Transverse colon (tissue), 4 donors: ENCODE results near the gene HIVEP1. TPM values are rescaled to one million over a fixed set of nuclear protein-coding genes. Genes with fewer than 3 reads are reported as not detected.
A peak's percentile ranks its signal among the peaks of the same experiment; 100 is the strongest.
"Not testable (repeated sequence)": the region's sequence is repeated elsewhere in the genome, so short reads cannot be mapped to it uniquely, and the experiment has no call there.

Experiments
- DNase-seq: peaks from one replicate; pipeline ENCODE4 v3.0.0-alpha.2; 2019
- H3K27ac ChIP-seq, 4 donors: fragments of 200-600 bp; sonication (generic); 2 replicates each; pipeline ENCODE4 v1.5.1; 2016 to 2018; ENCODE audit warnings: inconsistent platforms in 4 of 4
- H3K27me3 ChIP-seq: fragments of 200-600 bp; sonication (generic); 2 replicates; pipeline ENCODE4 v1.5.1; 2017; ENCODE audit warnings: inconsistent platforms
- H3K36me3 ChIP-seq, 4 donors: fragments of 200-600 bp; sonication (generic); 2 replicates each; pipeline ENCODE4 v1.5.1; 2017 to 2019; ENCODE audit warnings: inconsistent platforms in 4 of 4
- H3K4me1 ChIP-seq, 4 donors: fragments of 200-600 bp; sonication (generic); 2 replicates each; pipeline ENCODE4 v1.5.1; 2017 to 2020; ENCODE audit warnings: inconsistent platforms in 4 of 4
- H3K4me3 ChIP-seq, 4 donors: fragments of 200-600 bp; sonication (generic); 1 replicate in 1 of 4; 2 replicates in 3 of 4; pipeline versions ENCODE4 v1.5.1 to v1.6.1; 2017 to 2019; ENCODE audit warnings: inconsistent platforms in 4 of 4
- H3K9me3 ChIP-seq, 2 donors: fragments of 200-600 bp; sonication (generic); 2 replicates each; pipeline ENCODE4 v1.5.1; 2017 to 2019; ENCODE audit warnings: inconsistent platforms in 2 of 2
- EP300 ChIP-seq: sonication (generic); formaldehyde crosslinking; IDR thresholded peaks from one replicate; pipeline ENCODE4 v1.6.1; 2017; ENCODE audit warnings: antibody characterized with exemption, low read depth
- POLR2A ChIP-seq: fragments of 450-650 bp; IDR thresholded peaks from one replicate; pipeline ENCODE4 v1.6.1; 2016; ENCODE audit warnings: antibody characterized with exemption, mild to moderate bottlenecking, moderate library complexity
- POLR2AphosphoS5 ChIP-seq, 3 donors: sonication (generic); formaldehyde crosslinking; IDR thresholded peaks; one replicate each; pipeline ENCODE4 v1.6.1; 2016; ENCODE audit warnings: antibody characterized with exemption in 3 of 3
- WGBS, 2 donors: methylation state at CpG; one replicate each; pipeline ENCODE4 v1.1.5; 2018; ENCODE audit warnings: low coverage in 1 of 2; 5-methylcytosine and 5-hydroxymethylcytosine counted together
- in situ Hi-C, 4 donors: fragments of 200-750 bp; cut with MboI; loops; one replicate each; pipeline versions ENCODE4 v1.15.0 to v1.15.1; 2017; ENCODE audit warnings: low sequenced_read_pairs in 3 of 4, low pct_ligation_motif_present in 1 of 4, low pct_unique_long_range_greater_than_20kb in 1 of 4
- intact Hi-C: fragments of 100-400 bp; cut with DNase I; formaldehyde crosslinking; loops from one replicate; pipeline ENCODE4 v1.15.1; 2023; ENCODE audit warnings: low total_unique reads
- total RNA-seq, 4 donors: library from RNA; depleted of rRNA; stranded (reverse); fragments of >200 nt; gene quantifications; one replicate each; pipeline ENCODE4 v1.1.0, GENCODE V29; 2016
- TF ChIP-seq, protein P1 (sequence below), 5 experiments: fragments of 200-600 bp in 3 of 5; fragments of 450-650 bp in 2 of 5; sonication (generic) in 3 of 5; IDR thresholded peaks; 1 replicate in 2 of 5; 2 replicates in 3 of 5; pipeline ENCODE4 v1.5.1; 2016 to 2017; ENCODE audit warnings: antibody characterized with exemption in 5 of 5, inconsistent platforms in 3 of 5, mild to moderate bottlenecking in 2 of 5, moderate library complexity in 1 of 5

The HIVEP1 gene
- total RNA-seq, 4 donors from 2014 or later, result 18.9 to 90.9 (median 30.5) TPM

DNA sequence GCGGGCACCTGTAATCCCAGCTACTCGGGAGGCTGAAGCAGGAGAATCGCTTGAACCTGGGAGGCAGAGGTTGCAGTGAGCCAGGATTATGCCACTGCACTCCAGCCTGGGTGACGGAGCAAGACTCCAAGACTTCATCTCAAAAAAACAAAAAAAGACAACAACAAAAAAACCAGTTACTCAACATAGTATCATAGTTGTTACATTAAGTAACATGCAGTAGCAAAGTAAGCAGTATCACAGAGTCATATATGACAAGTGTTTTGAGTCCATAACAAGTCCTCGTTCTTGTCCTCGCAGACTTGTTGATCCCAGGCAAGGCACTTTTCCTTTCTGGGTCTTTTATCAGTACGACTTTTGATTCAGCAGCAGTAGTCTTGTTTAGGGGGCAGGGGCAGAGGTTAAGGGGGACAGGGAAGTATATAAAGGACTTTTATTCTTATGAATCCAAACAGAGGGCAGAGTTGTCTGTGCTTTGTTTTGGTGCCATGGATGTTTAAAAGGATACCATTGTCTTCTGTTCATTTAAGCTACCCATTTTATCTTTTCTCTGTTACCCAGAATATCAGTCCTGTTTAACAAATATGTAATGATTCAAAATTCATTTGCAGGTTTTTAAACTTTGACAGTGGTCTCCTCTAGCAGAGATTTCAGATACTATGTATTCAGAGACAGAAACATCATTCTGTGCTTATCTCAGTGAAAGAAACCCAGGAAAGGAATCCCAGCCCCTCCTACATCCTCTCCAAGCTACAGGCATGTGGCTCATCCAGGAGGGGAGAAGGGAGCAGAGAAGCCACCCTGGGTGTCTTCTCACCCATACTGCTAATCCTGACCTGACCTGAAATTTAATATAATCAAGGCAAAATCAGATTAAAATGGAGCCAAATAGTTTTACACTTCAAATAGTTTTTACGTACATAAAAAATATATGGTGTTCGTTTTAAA, 140.2 kb downstream of the HIVEP1 start:
- in situ Hi-C loops, result loop anchor here in 1 of 4 donors (10.0 kb wide), 1 partner anchor 73 kb away; no protein-coding TSS in a partner anchor
- WGBS, 2 donors, result 89% methylated on average over 9 of the region's 9 CpGs

DNA sequence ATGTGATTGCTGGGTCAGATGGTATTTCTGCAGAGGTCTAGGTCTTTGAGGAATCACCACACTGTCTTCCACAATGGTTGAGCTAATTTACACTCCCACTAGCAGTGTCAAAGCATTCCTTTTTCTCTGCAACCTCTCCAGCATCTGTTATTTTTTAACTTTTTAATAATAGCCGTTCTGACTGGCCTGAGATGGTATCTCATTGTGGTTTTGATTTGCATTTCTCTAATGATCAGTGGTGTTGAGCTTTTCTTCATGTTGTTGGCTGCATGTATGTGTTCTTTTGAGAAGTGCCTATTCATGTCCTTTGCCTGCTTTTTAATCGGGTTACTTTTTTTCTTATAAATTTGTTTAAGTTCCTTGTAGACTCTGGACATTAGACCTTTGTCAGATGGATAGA, 143.7 kb downstream of the HIVEP1 start:
- H3K4me3 ChIP-seq, intact Hi-C loops, H3K27ac ChIP-seq, H3K9me3 ChIP-seq, H3K27me3 ChIP-seq, DNase-seq, H3K36me3 ChIP-seq: not testable (repeated sequence)
- in situ Hi-C loops, result loop anchor here in 1 of 4 donors (10.0 kb wide), 1 partner anchor 69 kb away; no protein-coding TSS in a partner anchor
- WGBS, 2 donors, result 85 to 86% methylated on average over 1 to 2 of the region's 2 CpGs
- peaks cover 0 to 14% (median 4%) of the 10 kb centered on the region in 4 donors for H3K4me1 ChIP-seq

More for the DNA sequence above, 140.2 kb downstream of the HIVEP1 start:
- H3K4me3 ChIP-seq, result no peak overlapping the region
- no peaks in the 10 kb centered on the region for H3K9me3 ChIP-seq
- no peaks in the 10 kb centered on the region for H3K36me3 ChIP-seq
- peak overlapping the region; percentile 4 to 64 (median 26) for H3K27ac ChIP-seq
- intact Hi-C loops, result no loop called here
- no peaks in the 10 kb centered on the region for H3K27me3 ChIP-seq
- TF ChIP-seq, protein P1, sequence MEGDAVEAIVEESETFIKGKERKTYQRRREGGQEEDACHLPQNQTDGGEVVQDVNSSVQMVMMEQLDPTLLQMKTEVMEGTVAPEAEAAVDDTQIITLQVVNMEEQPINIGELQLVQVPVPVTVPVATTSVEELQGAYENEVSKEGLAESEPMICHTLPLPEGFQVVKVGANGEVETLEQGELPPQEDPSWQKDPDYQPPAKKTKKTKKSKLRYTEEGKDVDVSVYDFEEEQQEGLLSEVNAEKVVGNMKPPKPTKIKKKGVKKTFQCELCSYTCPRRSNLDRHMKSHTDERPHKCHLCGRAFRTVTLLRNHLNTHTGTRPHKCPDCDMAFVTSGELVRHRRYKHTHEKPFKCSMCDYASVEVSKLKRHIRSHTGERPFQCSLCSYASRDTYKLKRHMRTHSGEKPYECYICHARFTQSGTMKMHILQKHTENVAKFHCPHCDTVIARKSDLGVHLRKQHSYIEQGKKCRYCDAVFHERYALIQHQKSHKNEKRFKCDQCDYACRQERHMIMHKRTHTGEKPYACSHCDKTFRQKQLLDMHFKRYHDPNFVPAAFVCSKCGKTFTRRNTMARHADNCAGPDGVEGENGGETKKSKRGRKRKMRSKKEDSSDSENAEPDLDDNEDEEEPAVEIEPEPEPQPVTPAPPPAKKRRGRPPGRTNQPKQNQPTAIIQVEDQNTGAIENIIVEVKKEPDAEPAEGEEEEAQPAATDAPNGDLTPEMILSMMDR (IDR thresholded peaks at IDR 0.05), result no peak
- TF ChIP-seq EP300, result no peak
- no peak for TF ChIP-seq POLR2AphosphoS5 (IDR thresholded peaks at IDR 0.05)
- TF ChIP-seq POLR2A, result no peak
- DNase-seq, result no peak
- peaks cover 0 to 12% (median 3%) of the 10 kb centered on the region in 4 donors for H3K4me1 ChIP-seq

DNA sequence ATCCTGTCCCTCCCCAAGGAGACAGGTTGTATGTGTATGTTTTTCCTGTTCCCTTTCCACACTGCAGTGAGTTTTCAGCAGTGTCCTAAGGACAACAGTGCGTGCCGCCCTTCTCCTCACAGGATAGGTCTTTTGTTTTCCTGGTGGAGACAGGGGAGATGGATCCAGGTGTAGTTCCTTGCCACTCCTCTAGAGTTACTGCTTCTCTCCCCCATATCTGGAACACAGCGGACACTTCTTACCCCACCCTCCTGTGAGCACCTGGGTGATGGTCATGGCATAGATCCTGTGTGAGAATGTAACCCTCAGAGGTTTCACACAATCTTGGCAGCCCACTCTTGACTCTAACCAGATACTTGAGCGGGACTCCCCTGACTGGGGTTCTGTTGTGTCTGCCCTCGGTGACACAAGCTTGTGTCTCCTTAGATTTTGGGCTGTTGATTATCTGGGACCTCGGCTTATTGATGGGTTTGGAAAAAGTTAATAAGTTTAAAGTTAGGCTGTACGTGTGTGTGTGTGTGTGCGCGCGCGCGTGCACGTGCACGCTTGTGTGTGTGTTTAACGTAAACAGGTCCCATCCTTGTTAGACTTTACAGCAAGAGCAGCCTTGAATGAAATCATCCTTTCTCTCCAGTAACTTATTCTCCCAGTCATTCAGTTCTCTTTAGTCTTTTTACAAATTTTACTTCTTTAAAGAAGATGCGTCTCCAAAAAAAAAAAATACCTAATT, 146.7 kb downstream of the HIVEP1 start:
- Histone ChIP-seq H3K4me1 (peaks cover 0 to 8% (median 0%) of the 10 kb centered on the region in 4 donors), H3K27me3 (no peaks in the 10 kb centered on the region), H3K4me3 (no peak overlapping the region), H3K9me3 (no peaks in the 10 kb centered on the region), H3K27ac (no peak overlapping the region), H3K36me3 (peaks cover 0 to 13% (median 3%) of the 10 kb centered on the region in 4 donors)
- 97% methylated on average over 11 to 16 of the region's 16 CpGs for WGBS, 2 donors
- in situ Hi-C loops (loop anchor here in 1 of 4 donors (10.0 kb wide), 1 partner anchor 66 kb away; no protein-coding TSS in a partner anchor), intact Hi-C loops (no loop called here)
- DNase-seq, result no peak
- TF ChIP-seq POLR2A (no peak), POLR2AphosphoS5 (IDR thresholded peaks at IDR 0.05) (no peak), EP300 (no peak)
- TF ChIP-seq, protein P1 (IDR thresholded peaks at IDR 0.05), result no peak

DNA sequence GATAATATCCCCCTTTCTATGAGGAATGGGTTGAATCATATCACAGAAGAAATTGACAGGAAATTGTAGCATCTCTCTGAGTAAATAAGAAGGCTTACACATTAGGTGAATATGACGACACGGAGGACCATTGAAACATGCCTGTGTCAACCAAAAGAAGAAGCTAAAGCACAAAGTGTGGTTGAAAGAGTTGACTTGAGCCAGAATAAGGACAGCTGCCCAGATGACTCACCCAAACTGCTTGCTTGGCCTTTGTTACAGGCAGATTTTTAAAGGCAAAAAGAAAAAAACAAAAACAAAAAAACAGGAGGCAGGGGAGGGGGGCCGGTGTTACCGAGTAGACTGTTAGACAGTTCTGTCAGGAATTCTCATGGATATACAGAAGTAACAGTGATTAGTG, 148.2 kb downstream of the HIVEP1 start:
- Histone ChIP-seq H3K27me3 (no peaks in the 10 kb centered on the region), H3K4me3 (no peak overlapping the region), H3K27ac (peak overlapping the region in 2 of 4 donors; percentile 10 to 30), H3K9me3 (no peaks in the 10 kb centered on the region), H3K36me3 (peaks cover 0 to 13% (median 4%) of the 10 kb centered on the region in 4 donors), H3K4me1 (peaks cover 0 to 8% (median 0%) of the 10 kb centered on the region in 4 donors)
- no peak for DNase-seq
- WGBS, 2 donors, result 81 to 94% methylated on average over 4 of the region's 4 CpGs
- in situ Hi-C loops, result no loop called here
- intact Hi-C loops, result no loop called here
- TF ChIP-seq EP300, result no peak
- TF ChIP-seq POLR2A, result no peak
- TF ChIP-seq POLR2AphosphoS5 (IDR thresholded peaks at IDR 0.05), result no peak
- TF ChIP-seq, protein P1 (IDR thresholded peaks at IDR 0.05), result no peak
